GM13976 (cell line): ENCODE data around the gene ADCY3.

Experiments used
- DNase-seq: peaks from one replicate; pipeline ENCODE4 v3.0.0; 2012; ENCODE audit warnings: low spot score
- in situ Hi-C: fragments of 300-500 bp; cut with MboI; formaldehyde crosslinking; loops from one replicate; pipeline ENCODE4 v1.12.0; 2022; ENCODE audit warnings: low sequenced_read_pairs, mixed read lengths, inconsistent platforms; ENCODE audit not compliant: unreplicated experiment
- TF ChIP-seq, protein P1 (sequence below): IDR thresholded peaks from 2 replicates; pipeline ENCODE4 v1.5.1; 2012; ENCODE audit warnings: borderline replicate concordance, mild to moderate bottlenecking; ENCODE audit not compliant: insufficient read depth; ENCODE audit errors: extremely low read depth, missing control alignments, control extremely low read depth

ADCY3 gene

DNA sequence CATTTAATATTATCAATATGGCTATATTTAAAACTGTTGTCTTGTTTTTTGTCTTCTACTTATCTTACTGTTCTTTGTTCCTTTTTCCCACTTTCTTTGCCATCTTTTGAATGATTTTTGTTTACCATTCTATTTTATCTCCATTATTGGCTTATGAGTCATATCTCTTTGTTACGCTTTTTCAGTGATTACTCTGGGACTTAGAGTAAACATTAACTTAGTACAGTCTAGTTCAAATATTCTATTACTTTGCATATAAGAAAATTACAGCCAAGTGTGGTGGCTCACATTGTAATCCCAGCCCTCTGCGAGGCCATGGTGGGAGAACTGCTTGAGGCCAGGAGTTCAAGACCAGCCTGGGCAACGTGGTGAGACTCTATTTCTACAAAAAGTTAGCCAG lies 26.1 kb downstream of the ADCY3 start:
- in situ Hi-C loops: no loop called here
- DNase-seq: no peak
- TF ChIP-seq, protein P1, sequence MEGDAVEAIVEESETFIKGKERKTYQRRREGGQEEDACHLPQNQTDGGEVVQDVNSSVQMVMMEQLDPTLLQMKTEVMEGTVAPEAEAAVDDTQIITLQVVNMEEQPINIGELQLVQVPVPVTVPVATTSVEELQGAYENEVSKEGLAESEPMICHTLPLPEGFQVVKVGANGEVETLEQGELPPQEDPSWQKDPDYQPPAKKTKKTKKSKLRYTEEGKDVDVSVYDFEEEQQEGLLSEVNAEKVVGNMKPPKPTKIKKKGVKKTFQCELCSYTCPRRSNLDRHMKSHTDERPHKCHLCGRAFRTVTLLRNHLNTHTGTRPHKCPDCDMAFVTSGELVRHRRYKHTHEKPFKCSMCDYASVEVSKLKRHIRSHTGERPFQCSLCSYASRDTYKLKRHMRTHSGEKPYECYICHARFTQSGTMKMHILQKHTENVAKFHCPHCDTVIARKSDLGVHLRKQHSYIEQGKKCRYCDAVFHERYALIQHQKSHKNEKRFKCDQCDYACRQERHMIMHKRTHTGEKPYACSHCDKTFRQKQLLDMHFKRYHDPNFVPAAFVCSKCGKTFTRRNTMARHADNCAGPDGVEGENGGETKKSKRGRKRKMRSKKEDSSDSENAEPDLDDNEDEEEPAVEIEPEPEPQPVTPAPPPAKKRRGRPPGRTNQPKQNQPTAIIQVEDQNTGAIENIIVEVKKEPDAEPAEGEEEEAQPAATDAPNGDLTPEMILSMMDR: no peak

DNA sequence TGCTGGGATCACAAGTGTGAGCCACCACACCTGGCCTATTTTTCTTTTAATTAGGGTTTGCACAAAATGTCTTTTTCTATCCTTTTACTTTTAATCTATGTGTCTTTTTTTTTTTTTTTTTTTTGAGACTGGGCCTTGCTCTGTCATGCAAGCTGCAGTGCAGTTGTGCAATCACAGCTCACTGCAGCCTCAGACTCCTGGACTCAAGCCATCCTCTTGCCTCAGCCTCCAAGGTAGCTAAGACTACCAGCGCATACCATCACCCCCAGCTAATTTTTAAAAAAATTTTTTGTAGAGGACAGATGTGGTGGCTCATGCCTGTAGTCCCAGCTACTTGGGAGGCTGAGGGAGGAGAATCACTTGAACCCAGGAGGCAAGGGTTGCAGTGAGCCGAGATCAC lies 27.1 kb downstream of the ADCY3 start:
- DNase-seq: no peak
- TF ChIP-seq, protein P1: no peak
- in situ Hi-C loops: no loop called here

DNA sequence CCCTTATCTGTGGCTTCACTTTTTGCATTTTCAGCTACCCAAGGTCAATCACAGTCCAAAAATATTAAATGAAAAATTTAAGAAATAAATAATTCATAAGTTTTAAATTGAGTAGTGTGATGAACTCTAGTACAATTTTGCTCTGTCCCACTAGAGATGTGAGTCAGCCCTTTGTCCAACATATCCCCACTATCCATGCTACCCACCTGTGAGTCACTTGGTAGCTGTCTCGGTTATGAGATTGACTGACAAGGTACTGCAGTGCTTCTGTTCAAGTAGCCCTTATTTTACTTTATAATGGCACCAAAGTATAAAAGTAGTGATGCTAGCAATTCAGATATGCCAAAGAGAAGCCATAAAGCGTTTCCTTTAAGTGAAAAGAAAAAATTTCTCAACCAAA lies 28.8 kb downstream of the ADCY3 start:
- no peak for DNase-seq
- in situ Hi-C loops: no loop called here
- TF ChIP-seq, protein P1: no peak

DNA sequence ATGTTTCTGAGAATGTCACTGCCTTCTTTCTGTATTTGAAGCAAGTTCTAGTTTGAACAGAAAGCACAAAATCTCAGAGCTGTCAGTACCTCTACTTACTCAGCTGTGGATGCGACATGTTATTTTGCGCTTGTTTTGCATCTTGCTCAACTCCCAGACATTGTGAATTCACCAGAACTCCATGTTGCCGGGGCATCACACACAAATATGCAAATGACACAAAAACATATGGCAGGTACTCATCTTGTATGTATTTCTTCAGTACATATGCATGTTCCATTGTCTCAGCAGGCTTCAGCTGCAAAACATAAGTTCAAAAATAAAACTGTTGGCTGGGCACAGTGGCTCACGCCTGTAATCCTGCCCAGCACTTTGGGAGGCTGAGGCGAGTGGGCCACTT lies 30.8 kb downstream of the ADCY3 start:
- no peak for DNase-seq
- TF ChIP-seq, protein P1: no peak
- in situ Hi-C loops: no loop called here

DNA sequence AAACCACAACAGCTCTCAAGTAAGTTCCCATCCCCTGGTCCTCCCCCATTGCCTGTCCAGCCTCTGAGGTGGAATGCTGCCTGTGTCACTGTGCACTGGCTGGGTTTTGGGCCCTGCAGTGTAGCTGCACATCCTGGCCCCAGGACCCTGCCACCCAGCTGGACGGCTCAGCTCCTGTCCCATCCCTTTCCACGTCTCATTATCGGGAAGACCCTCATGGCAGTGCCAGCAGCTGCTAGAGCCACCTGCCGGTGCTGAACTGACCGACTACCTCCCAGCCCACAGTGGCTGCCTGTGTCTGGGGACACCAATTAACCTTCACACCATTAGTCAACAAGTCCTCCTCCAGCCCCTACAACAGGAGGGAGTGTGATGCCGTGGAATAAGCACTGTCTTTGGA lies 31.9 kb downstream of the ADCY3 start:
- TF ChIP-seq, protein P1: no peak
- no peak for DNase-seq
- in situ Hi-C loops: no loop called here

DNA sequence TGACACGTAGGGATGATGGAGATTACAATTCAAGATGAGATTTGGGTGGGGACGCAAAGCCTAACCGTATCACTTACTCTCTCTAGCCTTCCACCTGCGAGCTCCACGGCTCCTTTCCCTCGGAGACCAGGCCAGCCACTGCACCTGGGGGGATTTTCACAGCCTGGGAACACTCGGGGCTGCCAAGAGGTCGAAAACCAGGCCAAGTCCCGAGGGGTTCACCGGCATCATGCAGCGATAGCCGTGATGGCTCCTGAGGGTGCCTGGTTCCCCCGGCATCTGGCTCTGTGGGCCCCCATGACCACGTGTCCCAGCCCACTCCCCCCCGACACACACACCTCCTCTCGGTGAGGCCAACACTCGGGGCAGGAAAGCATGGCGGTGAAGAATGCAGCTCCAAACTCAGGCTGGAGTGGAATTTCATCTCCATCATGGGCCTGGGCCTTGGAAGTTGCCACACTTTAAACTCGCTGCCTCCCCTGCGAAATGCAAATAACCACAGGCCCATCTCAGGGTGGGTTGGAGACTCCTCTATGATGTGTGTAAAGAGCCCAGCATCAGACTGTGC lies 32.6 kb downstream of the ADCY3 start:
- no peak for DNase-seq
- TF ChIP-seq, protein P1: no peak
- in situ Hi-C loops: no loop called here
